ENCODE measurements around the gene TMEM225B.

- TF ChIP-seq CTCF (IDR thresholded peaks at IDR 0.05) = peak; percentile 75; the same call in 1 of the 2 replicates
- peak; percentile 93 for TF ChIP-seq POLR2AphosphoS5 (IDR thresholded peaks at IDR 0.05; ENCODE audit: low read depth, low read length)
- TF ChIP-seq REST (IDR thresholded peaks at IDR 0.05; ENCODE audit: insufficient read depth in 1 of 2, low read depth in 2 of 2, low read length in 1 of 2) = 0 out of 4 replicates have a peak, but pooled peaks of 1 of the 2 experiments have one; percentile 6
- TF ChIP-seq SIN3A (IDR thresholded peaks at IDR 0.05; ENCODE audit: borderline replicate concordance, insufficient read depth, low read depth, low read length) = 0 out of 2 replicates have a peak, but pooled peaks have one; percentile 57
These were observed 18.5 kb downstream of the TMEM225B start, which contains the start of gene ZSCAN25 for GRCh38 chr7:99616359-99617191.

Measured in Panc1 (cell line).